Subcutaneous abdominal adipose tissue (tissue), 5 donors: ENCODE data around the gene CELSR3.
A peak's percentile ranks its signal among the peaks of the same experiment; 100 is the strongest.

Source experiments
- H3K27ac ChIP-seq: one replicate; pipeline ENCODE4 v1.7.0; 2013; ENCODE audit warnings: low read depth, mild to moderate bottlenecking, inconsistent platforms, low read length, moderate library complexity
- H3K27me3 ChIP-seq, 5 donors: one replicate each; pipeline ENCODE4 v1.7.0; 2013; ENCODE audit warnings: low read length in 5 of 5, inconsistent platforms in 1 of 5; ENCODE audit not compliant: control insufficient read depth in 5 of 5, insufficient read depth in 4 of 5
- H3K36me3 ChIP-seq, 5 donors: one replicate each; pipeline ENCODE4 v1.7.0; 2013; ENCODE audit warnings: low read length in 5 of 5; ENCODE audit not compliant: control insufficient read depth in 5 of 5, insufficient read depth in 5 of 5
- H3K4me1 ChIP-seq, 5 donors: one replicate each; pipeline ENCODE4 v1.7.0; 2013; ENCODE audit warnings: low read length in 5 of 5, mild to moderate bottlenecking in 3 of 5, moderate library complexity in 1 of 5; ENCODE audit not compliant: control insufficient read depth in 5 of 5, insufficient read depth in 5 of 5
- H3K4me3 ChIP-seq, 5 donors: one replicate each; pipeline ENCODE4 v1.7.0; 2013; ENCODE audit warnings: low read length in 5 of 5, low read depth in 1 of 5
- H3K9ac ChIP-seq, 5 donors: one replicate each; pipeline ENCODE4 v1.7.0; 2013; ENCODE audit warnings: low read length in 5 of 5, mild to moderate bottlenecking in 4 of 5, moderate library complexity in 3 of 5
- H3K9me3 ChIP-seq, 5 donors: one replicate each; pipeline ENCODE4 v1.7.0; 2013; ENCODE audit warnings: low read length in 5 of 5; ENCODE audit not compliant: control insufficient read depth in 5 of 5
- donor health status: healthy.
- donor health status: healthy.
- donor health status: healthy.
- donor health status: healthy.
- donor health status: healthy.

The CELSR3 gene

DNA sequence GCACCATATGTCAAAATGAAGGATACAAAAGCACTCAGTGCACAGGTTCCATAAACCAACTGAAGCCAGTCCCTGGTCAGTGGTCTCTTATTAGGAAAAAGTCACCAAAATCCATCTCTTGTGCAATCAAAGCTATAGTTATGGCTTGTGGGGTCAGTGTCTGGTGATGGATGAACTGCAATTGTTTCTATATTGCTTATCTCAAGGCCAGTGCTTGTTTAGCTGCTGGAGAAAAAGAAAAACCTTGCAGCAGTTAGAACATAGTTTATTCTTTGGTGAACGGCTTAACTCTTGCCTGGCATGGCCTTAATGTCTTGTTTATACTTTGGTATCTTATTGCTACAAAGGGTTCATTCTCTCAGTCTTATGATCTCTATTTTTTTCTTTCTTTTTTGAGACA, 50.4 kb downstream of the CELSR3 start:
- Histone ChIP-seq H3K36me3 (no peaks in the 10 kb centered on the region), H3K9ac (no peak overlapping the region), H3K27me3 (no peaks in the 10 kb centered on the region), H3K4me1 (peaks cover 3 to 19% (median 13%) of the 10 kb centered on the region in 5 donors), H3K9me3 (peaks cover 0 to 5% (median 3%) of the 10 kb centered on the region in 5 donors), H3K4me3 (no peak overlapping the region), H3K27ac (no peak overlapping the region)

DNA sequence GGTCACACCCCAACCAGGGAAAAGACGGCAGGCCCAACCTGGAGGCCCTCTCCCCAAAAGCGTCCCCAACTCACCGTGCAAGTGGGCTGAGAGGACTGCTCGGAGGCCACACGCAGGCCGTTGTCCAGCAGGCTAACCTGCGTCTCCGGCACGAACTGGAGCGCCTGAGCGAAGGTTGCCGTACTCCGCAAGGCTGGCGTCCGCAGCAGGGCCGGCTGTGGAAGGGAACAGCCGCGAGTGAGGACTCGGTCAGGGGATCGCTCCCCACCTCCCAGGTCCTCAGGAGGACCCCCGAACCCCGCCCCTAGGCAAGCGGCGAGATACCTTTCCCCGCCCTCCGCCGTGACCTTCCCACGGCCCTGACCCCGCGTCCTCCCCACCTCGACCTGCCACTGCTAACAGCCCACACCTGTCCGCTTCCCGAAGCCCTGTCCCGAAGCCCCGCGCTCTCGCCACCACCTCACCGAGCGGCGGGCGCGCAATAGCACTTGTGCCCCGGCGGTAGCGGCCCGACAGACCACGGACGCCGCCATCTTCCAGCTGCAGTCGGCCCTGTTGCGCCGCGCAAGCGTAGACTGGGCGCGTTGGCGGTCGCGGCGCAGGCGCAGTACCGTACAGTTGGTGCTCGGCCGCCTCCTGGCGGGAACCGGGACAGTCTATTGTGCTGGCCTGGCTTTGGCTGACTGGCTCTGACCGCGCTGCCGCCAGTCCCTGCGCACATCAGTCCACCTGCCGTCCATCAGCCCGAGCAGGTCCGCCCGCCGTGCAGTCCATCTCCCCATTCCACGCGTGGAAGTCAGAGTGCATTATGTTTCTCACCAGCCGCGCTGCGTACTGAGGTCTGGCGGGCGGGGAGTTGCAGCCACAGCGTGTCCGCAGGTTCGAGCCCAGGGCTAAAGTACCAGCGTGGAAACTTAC, 53.3 kb downstream of the CELSR3 start, which contains the start of gene UQCRC1:
Gene UQCRC1 (minus strand): TSS at position 559 of the 918 bp plus-strand sequence. CDS start 26 bp downstream, at position 533.
- peak within 1 kb of the TSS; percentile 90 to 98 (median 94) for H3K4me3 ChIP-seq
- no peaks in the 10 kb centered on the region for H3K9me3 ChIP-seq
- peaks cover 0 to 19% (median 16%) of the 10 kb centered on the region in 5 donors for H3K36me3 ChIP-seq
- no peaks in the 10 kb centered on the region for H3K27me3 ChIP-seq
- peaks cover 3 to 19% (median 13%) of the 10 kb centered on the region in 5 donors for H3K4me1 ChIP-seq
- peak within 1 kb of the TSS; percentile 75 to 97 (median 84) for H3K9ac ChIP-seq
- H3K27ac ChIP-seq = peak within 1 kb of the TSS; percentile 75

DNA sequence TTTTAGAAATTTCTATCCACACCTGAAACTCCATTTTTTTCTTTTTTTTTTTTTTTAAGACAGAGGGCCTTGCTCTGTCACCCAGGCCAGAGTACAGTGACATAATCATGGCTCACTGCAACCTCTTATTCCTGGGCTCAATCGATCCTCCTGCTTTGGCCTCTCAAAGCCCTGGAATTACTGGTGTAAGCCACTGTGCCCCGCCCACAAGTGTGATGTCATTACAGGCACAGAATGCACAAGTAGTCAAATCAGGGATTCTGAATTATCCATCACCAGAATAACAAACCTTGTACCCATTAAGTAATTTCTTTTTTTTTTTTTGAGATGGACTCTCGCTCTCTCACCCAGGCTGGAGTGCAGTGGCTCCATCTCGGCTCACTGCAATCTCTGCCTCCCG, 55.2 kb downstream of the CELSR3 start:
- peaks cover 3 to 19% (median 13%) of the 10 kb centered on the region in 5 donors for H3K4me1 ChIP-seq

DNA sequence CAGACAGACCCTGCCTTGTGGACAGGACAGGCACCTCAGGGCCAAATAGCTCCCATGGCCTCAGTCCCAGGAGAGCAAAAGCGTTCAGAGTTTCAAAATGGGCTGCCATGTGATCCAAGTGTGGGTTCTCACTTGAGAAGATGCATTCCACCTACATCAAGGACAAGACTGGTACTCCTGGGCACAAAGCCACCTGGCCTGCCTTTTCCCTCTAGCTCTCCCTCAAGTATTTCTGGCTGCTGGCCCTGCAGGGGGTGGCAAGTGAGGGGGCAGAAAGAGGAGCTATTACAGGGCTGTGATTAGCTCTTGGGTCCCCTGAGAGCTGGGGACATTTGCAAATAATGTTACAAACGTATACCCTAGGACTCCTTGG, 61.1 kb downstream of the CELSR3 start:
- H3K9me3 ChIP-seq = no peaks in the 10 kb centered on the region
- no peaks in the 10 kb centered on the region for H3K27me3 ChIP-seq
- peaks cover 0 to 92% (median 84%) of the 10 kb centered on the region in 5 donors for H3K36me3 ChIP-seq
- H3K9ac ChIP-seq = no peak overlapping the region
- peaks cover 0 to 11% (median 3%) of the 10 kb centered on the region in 5 donors for H3K4me1 ChIP-seq
- no peak overlapping the region for H3K4me3 ChIP-seq
- no peak overlapping the region for H3K27ac ChIP-seq

More for the DNA sequence above, 55.2 kb downstream of the CELSR3 start:
- no peaks in the 10 kb centered on the region for H3K27me3 ChIP-seq
- no peaks in the 10 kb centered on the region for H3K9me3 ChIP-seq
- no peak overlapping the region for H3K27ac ChIP-seq
- peaks cover 0 to 38% (median 34%) of the 10 kb centered on the region in 5 donors for H3K36me3 ChIP-seq
- H3K9ac ChIP-seq = no peak overlapping the region
- no peak overlapping the region for H3K4me3 ChIP-seq

DNA sequence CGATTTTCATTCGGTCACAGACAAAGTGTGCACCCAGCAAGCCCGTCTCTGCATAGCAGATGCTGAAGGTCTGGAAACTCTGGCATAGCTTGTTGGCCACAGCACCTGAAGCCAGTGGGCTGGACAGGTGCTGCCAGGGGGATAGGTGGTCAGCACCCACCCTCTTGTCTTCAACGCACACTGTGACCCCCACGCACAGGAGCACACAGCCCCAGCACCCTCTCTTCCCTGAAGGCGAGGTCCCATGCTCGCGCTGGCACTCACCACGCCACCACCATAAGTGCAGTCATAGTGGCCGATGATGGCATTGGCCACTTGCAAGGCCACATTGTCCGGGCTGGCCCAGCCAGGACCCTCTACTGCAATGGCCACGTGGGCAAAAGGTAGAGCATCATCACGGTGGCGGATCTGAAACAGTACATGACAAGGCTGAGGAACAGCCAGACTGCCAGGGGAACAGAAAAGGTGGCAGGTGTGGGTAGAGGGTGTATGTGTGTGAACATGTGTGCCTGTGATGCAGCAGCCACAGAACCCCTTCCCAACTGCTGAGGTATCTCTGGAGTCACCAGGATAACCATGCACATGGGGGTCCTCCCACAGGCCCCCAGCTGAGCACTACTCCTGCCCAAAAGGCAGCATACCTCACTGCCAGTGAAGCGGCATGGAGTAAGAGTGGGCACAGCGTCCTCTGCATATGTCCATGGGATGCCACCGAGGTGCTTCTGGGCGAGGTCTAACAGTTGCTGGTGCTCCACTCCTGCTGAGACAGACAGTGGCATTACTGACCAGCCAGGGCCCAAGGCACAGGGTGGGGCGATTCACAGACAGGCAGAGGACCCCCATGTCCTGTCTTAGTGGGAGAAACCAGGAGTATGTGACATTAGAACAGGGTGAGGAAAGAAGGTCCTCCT, 61.7 kb downstream of the CELSR3 start:
- Histone ChIP-seq H3K27ac (no peak overlapping the region), H3K9ac (no peak overlapping the region), H3K4me3 (no peak overlapping the region), H3K4me1 (peaks cover 0 to 11% (median 3%) of the 10 kb centered on the region in 5 donors), H3K27me3 (peaks cover 0 to 3% (median 0%) of the 10 kb centered on the region in 5 donors), H3K9me3 (no peaks in the 10 kb centered on the region), H3K36me3 (peaks cover 0 to 89% (median 83%) of the 10 kb centered on the region in 5 donors)

DNA sequence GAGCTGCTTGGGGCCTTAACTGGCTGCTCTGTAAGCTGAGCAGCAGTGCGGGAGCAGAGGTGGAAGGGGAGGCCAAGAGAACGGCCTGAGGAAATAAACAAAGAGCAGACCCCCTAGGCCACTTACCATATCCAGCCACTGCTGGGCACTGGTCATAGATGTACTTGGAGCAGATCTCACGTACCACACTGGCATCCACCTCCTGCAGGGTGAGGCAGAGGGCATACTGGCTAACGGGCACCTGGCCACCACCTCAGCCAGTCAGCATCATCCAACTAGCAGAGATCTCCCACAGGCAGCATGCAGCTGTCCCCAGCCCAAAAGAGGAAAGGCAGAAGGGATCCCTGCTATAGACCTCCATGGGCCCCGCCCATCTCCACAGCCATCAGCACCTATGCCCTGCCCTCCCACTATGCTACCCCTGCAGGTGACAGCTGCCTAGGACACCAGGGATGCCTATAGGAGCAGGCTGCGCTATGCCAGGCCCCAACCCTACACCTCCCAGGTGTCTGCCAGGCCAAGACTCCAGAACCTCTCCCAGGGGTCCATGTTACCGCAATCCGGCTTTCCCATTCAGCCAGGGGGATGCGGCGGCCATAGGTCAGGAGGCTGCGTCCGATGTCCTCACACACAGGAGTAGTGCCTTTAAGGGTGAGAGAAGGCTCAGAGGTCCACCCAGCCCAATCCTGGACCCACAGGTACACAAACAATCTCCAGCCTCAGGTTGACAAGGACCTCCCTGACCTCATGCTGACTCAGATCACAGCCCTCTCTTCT, 63.0 kb downstream of the CELSR3 start:
- Histone ChIP-seq H3K36me3 (peaks cover 0 to 76% (median 71%) of the 10 kb centered on the region in 5 donors), H3K9ac (no peak overlapping the region), H3K9me3 (no peaks in the 10 kb centered on the region), H3K4me3 (no peak overlapping the region), H3K4me1 (peaks cover 2 to 16% (median 7%) of the 10 kb centered on the region in 5 donors), H3K27me3 (peaks cover 2 to 14% (median 5%) of the 10 kb centered on the region in 5 donors), H3K27ac (no peak overlapping the region)

DNA sequence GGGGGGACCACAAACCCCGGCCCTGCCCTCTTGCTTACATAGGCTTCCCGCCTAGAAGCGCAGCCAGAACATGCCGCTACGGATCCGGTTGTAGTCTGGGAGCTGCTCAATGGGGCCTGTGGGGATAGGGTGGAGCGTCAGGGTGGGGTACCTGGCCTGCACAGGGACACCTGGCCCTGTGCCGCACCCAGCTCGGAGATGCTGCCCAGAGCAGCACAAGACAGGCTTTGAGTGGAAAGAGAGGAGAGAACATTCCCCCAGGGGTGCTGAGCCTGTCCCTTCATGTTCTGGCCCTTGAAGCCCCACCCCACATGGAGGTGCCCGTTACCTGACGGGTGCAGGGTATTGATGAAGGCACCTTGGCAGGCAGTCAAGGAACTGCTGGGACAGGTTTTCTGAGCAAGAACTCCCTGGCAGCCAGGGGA, 63.6 kb downstream of the CELSR3 start:
- Histone ChIP-seq H3K9ac (no peak overlapping the region), H3K4me3 (no peak overlapping the region), H3K27me3 (peaks cover 8 to 20% (median 10%) of the 10 kb centered on the region in 5 donors), H3K27ac (no peak overlapping the region), H3K4me1 (peaks cover 2 to 21% (median 10%) of the 10 kb centered on the region in 5 donors), H3K9me3 (no peaks in the 10 kb centered on the region), H3K36me3 (peaks cover 0 to 70% (median 64%) of the 10 kb centered on the region in 5 donors)

DNA sequence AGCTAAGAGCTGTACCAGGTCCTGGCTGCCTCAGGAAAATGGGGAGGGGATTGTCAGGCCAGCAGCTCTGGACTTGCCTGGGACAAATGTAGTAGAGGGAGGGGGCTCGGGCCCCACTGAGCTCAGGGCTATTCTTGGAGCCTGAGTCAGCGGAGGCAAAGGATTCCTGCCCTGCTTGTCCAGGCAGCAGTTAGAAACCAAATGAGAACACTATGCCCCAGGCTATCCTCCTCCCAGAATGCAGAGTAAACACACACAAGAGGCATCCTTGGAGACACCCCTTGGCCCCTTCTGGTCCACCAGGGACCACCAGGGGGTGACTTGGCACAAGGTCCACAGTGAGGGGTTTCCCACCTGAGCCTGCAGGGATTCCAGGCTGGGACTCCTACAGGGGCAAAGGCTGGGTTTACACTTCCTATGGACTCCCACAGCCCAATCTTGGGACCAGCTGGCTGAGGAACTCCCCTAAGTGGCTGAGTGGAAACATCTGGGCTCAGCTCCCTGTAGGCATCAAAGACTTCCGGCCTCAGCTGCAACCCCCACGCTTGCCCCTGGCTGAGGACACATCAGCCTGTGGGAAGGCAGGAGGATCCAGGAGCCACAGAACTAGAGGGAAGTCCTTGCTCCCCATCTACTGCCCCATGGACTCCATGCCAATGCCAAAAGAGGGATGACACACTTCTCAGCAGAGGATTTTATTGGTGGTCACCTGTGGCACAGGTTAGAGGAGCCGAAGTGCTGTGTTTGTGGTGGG, 64.2 kb downstream of the CELSR3 start:
- Histone ChIP-seq H3K4me1 (peaks cover 2 to 21% (median 10%) of the 10 kb centered on the region in 5 donors), H3K27me3 (peaks cover 9 to 23% (median 13%) of the 10 kb centered on the region in 5 donors), H3K27ac (peak overlapping the region; percentile 10), H3K36me3 (peaks cover 0 to 64% (median 59%) of the 10 kb centered on the region in 5 donors), H3K9me3 (no peaks in the 10 kb centered on the region), H3K4me3 (no peak overlapping the region), H3K9ac (no peak overlapping the region)
